MM.1S (cell line): ENCODE data around the gene CFAP61.

Experiments used
- DNase-seq: peaks from one replicate; pipeline ENCODE4 v3.0.0-alpha.2; 2015
- H2AFZ ChIP-seq: fragments of 300-600 bp; sonication (generic); 2 replicates; pipeline ENCODE4 v1.6.0; 2016; ENCODE audit warnings: antibody characterized with exemption, low read length
- H3F3A ChIP-seq: fragments of 300-600 bp; sonication (generic); 2 replicates; pipeline ENCODE4 v1.6.1; 2016; ENCODE audit warnings: mild to moderate bottlenecking, antibody characterized with exemption, low read length, moderate library complexity, mixed read lengths; ENCODE audit not compliant: insufficient read depth
- H3K27ac ChIP-seq: fragments of 300-600 bp; sonication (generic); 2 replicates; pipeline ENCODE4 v1.5.1; 2016; ENCODE audit warnings: mild to moderate bottlenecking, low read length
- H3K27me3 ChIP-seq: fragments of 300-600 bp; sonication (generic); replicated peaks from 2 replicates; pipeline ENCODE4 v1.6.0; 2016; ENCODE audit warnings: low read length; ENCODE audit not compliant: insufficient read depth
- H3K36me3 ChIP-seq: fragments of 300-600 bp; sonication (generic); replicated peaks from 2 replicates; pipeline ENCODE4 v1.6.1; 2016; ENCODE audit warnings: mild to moderate bottlenecking, low read length, mixed read lengths; ENCODE audit not compliant: insufficient read depth
- H3K4me1 ChIP-seq: fragments of 300-600 bp; sonication (generic); 2 replicates; pipeline ENCODE4 v1.6.1; 2016; ENCODE audit warnings: low read length, mixed read lengths
- H3K4me2 ChIP-seq: fragments of 300-600 bp; sonication (generic); 2 replicates; pipeline ENCODE4 v1.6.0; 2016; ENCODE audit warnings: low read depth, low read length
- H3K4me3 ChIP-seq: fragments of 300-600 bp; sonication (generic); 2 replicates; pipeline ENCODE4 v1.5.1; 2016; ENCODE audit warnings: low read length, mixed read lengths
- H3K79me2 ChIP-seq: fragments of 300-600 bp; sonication (generic); 2 replicates; pipeline ENCODE4 v1.6.1; 2016; ENCODE audit warnings: mixed run types, low read length, mixed read lengths
- H3K9ac ChIP-seq: fragments of 300-600 bp; sonication (generic); 2 replicates; pipeline ENCODE4 v1.6.1; 2016; ENCODE audit warnings: low read length, mixed read lengths
- H3K9me2 ChIP-seq: fragments of 300-600 bp; sonication (generic); replicated peaks from 2 replicates; pipeline ENCODE4 v1.6.1; 2016; ENCODE audit warnings: mild to moderate bottlenecking, low read length, mixed read lengths; ENCODE audit not compliant: insufficient read depth
- H3K9me3 ChIP-seq: fragments of 300-600 bp; sonication (generic); replicated peaks from 2 replicates; pipeline ENCODE4 v1.6.1; 2016; ENCODE audit warnings: mild to moderate bottlenecking, low read length, mixed read lengths; ENCODE audit not compliant: insufficient read depth
- H4K20me1 ChIP-seq: fragments of 300-600 bp; sonication (generic); 2 replicates; pipeline ENCODE4 v1.6.1; 2016; ENCODE audit warnings: mild to moderate bottlenecking, low read length, moderate library complexity, mixed read lengths; ENCODE audit not compliant: insufficient read depth
- CTCF ChIP-seq: fragments of 300-600 bp; sonication (generic); IDR thresholded peaks from 2 replicates; pipeline ENCODE4 v1.5.1; 2016; ENCODE audit warnings: antibody characterized with exemption, low read length, mixed read lengths
- EZH2 ChIP-seq: fragments of 300-600 bp; sonication (generic); optimal IDR thresholded peaks from 2 replicates; pipeline ENCODE3; 2017; ENCODE audit warnings: low read depth, mild to moderate bottlenecking, antibody characterized with exemption, low read length, mixed read lengths
- EZH2phosphoT487 ChIP-seq: fragments of 300-600 bp; sonication (generic); IDR thresholded peaks from 2 replicates; pipeline ENCODE4 v1.6.1; 2018; ENCODE audit warnings: antibody characterized with exemption, low read length

Gene CFAP61

GRCh38 chr20:20138301-20139064 lies 86.2 kb downstream of the CFAP61 start:
- H3K9me3 ChIP-seq: no peaks in the 10 kb centered on the region
- no peaks in the 10 kb centered on the region for H3K27me3 ChIP-seq
- no peaks in the 10 kb centered on the region for H4K20me1 ChIP-seq
- TF ChIP-seq CTCF (no peak), EZH2phosphoT487 (no peak), EZH2 (no peak)
- no peak overlapping the region for H3K9ac ChIP-seq
- no peaks in the 10 kb centered on the region for H3K36me3 ChIP-seq
- no peak overlapping the region for H3K4me3 ChIP-seq
- H3K27ac ChIP-seq: no peak overlapping the region
- H3K9me2 ChIP-seq: no peaks in the 10 kb centered on the region
- H3F3A ChIP-seq: no peaks in the 10 kb centered on the region
- DNase-seq: no peak
- H2AFZ ChIP-seq: no peak overlapping the region
- no peaks in the 10 kb centered on the region for H3K4me1 ChIP-seq
- no peak overlapping the region for H3K4me2 ChIP-seq
- H3K79me2 ChIP-seq: no peaks in the 10 kb centered on the region

DNA sequence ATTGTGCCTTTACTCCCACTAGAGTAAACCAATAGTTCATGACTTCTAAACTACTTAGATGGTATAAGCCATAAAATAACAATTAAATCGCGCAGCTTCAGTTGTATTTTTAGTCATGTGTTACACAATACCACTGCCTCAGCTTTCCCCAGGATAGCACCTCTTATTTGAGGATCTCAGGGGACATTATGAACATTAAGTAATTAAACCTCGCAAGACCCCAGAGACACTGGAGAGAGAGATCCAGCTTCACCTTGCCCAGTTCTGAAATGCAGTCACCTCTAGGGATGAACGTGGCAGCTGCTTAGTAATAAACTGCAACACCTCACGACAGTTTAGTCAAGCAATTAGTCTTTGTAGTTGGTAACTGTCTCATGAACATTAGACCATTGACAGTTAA lies 87.1 kb downstream of the CFAP61 start:
- no peaks in the 10 kb centered on the region for H3K36me3 ChIP-seq
- no peak overlapping the region for H3K9ac ChIP-seq
- H3K27me3 ChIP-seq: no peaks in the 10 kb centered on the region
- no peaks in the 10 kb centered on the region for H3K79me2 ChIP-seq
- H4K20me1 ChIP-seq: no peaks in the 10 kb centered on the region
- no peak overlapping the region for H3K4me3 ChIP-seq
- H3K4me1 ChIP-seq: no peaks in the 10 kb centered on the region
- DNase-seq: no peak
- no peak overlapping the region for H3K27ac ChIP-seq
- H3F3A ChIP-seq: no peaks in the 10 kb centered on the region
- TF ChIP-seq EZH2 (no peak), CTCF (no peak), EZH2phosphoT487 (no peak)
- no peak overlapping the region for H3K4me2 ChIP-seq
- H3K9me2 ChIP-seq: no peaks in the 10 kb centered on the region
- no peaks in the 10 kb centered on the region for H3K9me3 ChIP-seq
- no peak overlapping the region for H2AFZ ChIP-seq

- H3K9ac ChIP-seq: no peak overlapping the region
- no peaks in the 10 kb centered on the region for H4K20me1 ChIP-seq
- no peaks in the 10 kb centered on the region for H3K9me3 ChIP-seq
- no peaks in the 10 kb centered on the region for H3K79me2 ChIP-seq
- no peaks in the 10 kb centered on the region for H3K4me1 ChIP-seq
- no peak overlapping the region for H3K4me2 ChIP-seq
- H3K36me3 ChIP-seq: no peaks in the 10 kb centered on the region
- TF ChIP-seq CTCF (no peak), EZH2 (no peak), EZH2phosphoT487 (no peak)
- no peaks in the 10 kb centered on the region for H3K9me2 ChIP-seq
- no peak overlapping the region for H3K27ac ChIP-seq
- no peak overlapping the region for H3K4me3 ChIP-seq
- H3K27me3 ChIP-seq: no peaks in the 10 kb centered on the region
- no peak overlapping the region for H2AFZ ChIP-seq
- DNase-seq: no peak
- no peaks in the 10 kb centered on the region for H3F3A ChIP-seq
These were observed 90.8 kb downstream of the CFAP61 start for GRCh38 chr20:20143165-20143564.
